GM19328 (cell line): ENCODE measurements around the gene AMPD3.
A peak's percentile ranks its signal among the peaks of the same experiment; 100 is the strongest.

ENCODE experiments used
- ATAC-seq: cut with Tn5 transposase; IDR thresholded peaks from one replicate; pipeline ENCODE4 v1.9.1; 2021; ENCODE audit warnings: mild to moderate bottlenecking, moderate library complexity; ENCODE audit not compliant: unreplicated experiment

The AMPD3 gene

GRCh38 chr11:10486161-10486840 is 31.2 kb downstream of the AMPD3 start:
- ATAC-seq: no peak

- no peak for ATAC-seq
Observed at GRCh38 chr11:10487002-10487647, 32.1 kb downstream of the AMPD3 start.

- peak; percentile 26 for ATAC-seq
Observed at GRCh38 chr11:10488121-10488933, 33.3 kb downstream of the AMPD3 start.

- ATAC-seq: peak; percentile 37
Observed at GRCh38 chr11:10488934-10489691, 34.0 kb downstream of the AMPD3 start.

- no peak for ATAC-seq
Observed at GRCh38 chr11:10490032-10490397, 35.0 kb downstream of the AMPD3 start.

- no peak for ATAC-seq
Observed at GRCh38 chr11:10490398-10491241, 35.6 kb downstream of the AMPD3 start.

- no peak for ATAC-seq
Observed at GRCh38 chr11:10492084-10492483, 37.0 kb downstream of the AMPD3 start.

GRCh38 chr11:10493041-10493663 is 38.1 kb downstream of the AMPD3 start:
- no peak for ATAC-seq

- ATAC-seq: no peak
Observed at GRCh38 chr11:10494636-10495463, 39.8 kb downstream of the AMPD3 start.

GRCh38 chr11:10495464-10495786 is 40.4 kb downstream of the AMPD3 start:
- no peak for ATAC-seq

GRCh38 chr11:10496296-10496936 is 41.4 kb downstream of the AMPD3 start:
- ATAC-seq: no peak

GRCh38 chr11:10497371-10498021 is 42.4 kb downstream of the AMPD3 start:
- ATAC-seq: no peak

- ATAC-seq: no peak
Observed at GRCh38 chr11:10498022-10498400, 42.9 kb downstream of the AMPD3 start.

GRCh38 chr11:10498426-10499250 is 43.6 kb downstream of the AMPD3 start:
- ATAC-seq: no peak

- no peak for ATAC-seq
Observed at GRCh38 chr11:10499452-10499851, 44.4 kb downstream of the AMPD3 start.

GRCh38 chr11:10499874-10500601 is 45.0 kb downstream of the AMPD3 start:
- no peak for ATAC-seq
